Thyroid gland (tissue), 4 donors: ENCODE measurements around the gene INMT. TPM values are rescaled to one million over a fixed set of nuclear protein-coding genes. Genes with fewer than 3 reads are reported as not detected.

Experiments used
- DNase-seq, 2 donors: peaks; one replicate each; pipeline ENCODE4 v3.0.0-alpha.2; 2019
- H3K27ac ChIP-seq, 3 donors: fragments of 200-600 bp; sonication (generic); 1 replicate in 2 of 3; 2 replicates in 1 of 3; pipeline ENCODE4 v1.5.1; 2016 to 2019; ENCODE audit warnings: mild to moderate bottlenecking in 1 of 3, moderate library complexity in 1 of 3
- H3K27me3 ChIP-seq: fragments of 200-600 bp; sonication (generic); one replicate; pipeline ENCODE4 v1.5.1; 2019
- H3K36me3 ChIP-seq, 2 donors: fragments of 200-600 bp; sonication (generic); one replicate each; pipeline ENCODE4 v1.5.1; 2016 to 2019
- H3K4me1 ChIP-seq, 2 donors: fragments of 200-600 bp; sonication (generic); one replicate each; pipeline ENCODE4 v1.5.1; 2017 to 2019
- H3K4me3 ChIP-seq, 3 donors: fragments of 200-600 bp; sonication (generic); replicated peaks in 1 of 3; 1 replicate in 2 of 3; 2 replicates in 1 of 3; pipeline ENCODE4 v1.5.1; 2016; ENCODE audit warnings: mild to moderate bottlenecking in 1 of 3
- H3K9me3 ChIP-seq: fragments of 200-600 bp; sonication (generic); one replicate; pipeline ENCODE4 v1.5.1; 2017
- CTCF ChIP-seq, 6 experiments: fragments of 200-600 bp in 3 of 6; fragments of 450-650 bp in 3 of 6; sonication (generic) in 3 of 6; IDR thresholded peaks; one replicate each; pipeline ENCODE4 v1.5.1; 2016 to 2019; ENCODE audit warnings: antibody characterized with exemption in 6 of 6, mild to moderate bottlenecking in 2 of 6, inconsistent platforms in 1 of 6, moderate library complexity in 1 of 6
- POLR2A ChIP-seq, 2 donors: fragments of 450-650 bp; IDR thresholded peaks; one replicate each; pipeline ENCODE4 v1.6.1; 2017; ENCODE audit warnings: antibody characterized with exemption in 2 of 2, mild to moderate bottlenecking in 2 of 2, moderate library complexity in 1 of 2
- WGBS, 2 donors: methylation state at CpG; one replicate each; pipeline ENCODE4 v1.1.5; 2017; 5-methylcytosine and 5-hydroxymethylcytosine counted together
- intact Hi-C: fragments of 100-400 bp; cut with DNase I; formaldehyde crosslinking; loops from one replicate; pipeline ENCODE4 v1.15.1; 2023
- total RNA-seq, 4 donors: library from RNA; depleted of rRNA; stranded (reverse); fragments of >200 nt; gene quantifications; one replicate each; pipeline ENCODE4 v1.2.3, GENCODE V29; 2016

The INMT gene
- total RNA-seq, 4 donors from 2014 or later = 19.9 to 47.3 (median 30.1) TPM

- 86 to 87% methylated on average over 9 of the region's 9 CpGs for WGBS, 2 donors
- H3K27ac ChIP-seq = no peak overlapping the region
- no peaks in the 10 kb centered on the region for H3K9me3 ChIP-seq
- no peak overlapping the region for H3K4me3 ChIP-seq
- peaks cover 11 to 25% of the 10 kb centered on the region in 2 donors for H3K4me1 ChIP-seq
- H3K27me3 ChIP-seq = no peaks in the 10 kb centered on the region
- no peaks in the 10 kb centered on the region for H3K36me3 ChIP-seq
- TF ChIP-seq POLR2A (IDR thresholded peaks at IDR 0.05) (no peak), CTCF (IDR thresholded peaks at IDR 0.05) (no peak)
- no peak for DNase-seq
- intact Hi-C loops = no loop called here
Measured at GRCh38 chr7:30805081-30805691, 53.3 kb downstream of the INMT start.

GRCh38 chr7:30805931-30806330 is 54.0 kb downstream of the INMT start:
- Histone ChIP-seq H3K27me3 (no peaks in the 10 kb centered on the region), H3K4me1 (peaks cover 9 to 19% of the 10 kb centered on the region in 2 donors), H3K36me3 (no peaks in the 10 kb centered on the region), H3K27ac (no peak overlapping the region), H3K9me3 (no peaks in the 10 kb centered on the region), H3K4me3 (no peak overlapping the region)
- WGBS, 2 donors = 87 to 93% methylated on average over 6 of the region's 6 CpGs
- TF ChIP-seq POLR2A (IDR thresholded peaks at IDR 0.05) = no peak
- no peak for TF ChIP-seq CTCF (IDR thresholded peaks at IDR 0.05)
- DNase-seq = no peak
- intact Hi-C loops = no loop called here

Other genes with a start within 250 kb of the INMT start
- gene GGCT, start 247.3 kb upstream of the INMT start, total RNA-seq = 10 to 100 TPM; 24.1 to 47.0 (median 30.1) TPM
- 10 to 100 TPM; 59.7 to 79.2 (median 72.9) TPM for gene GARS1, start 157.3 kb upstream of the INMT start, total RNA-seq
- under 1 TPM in 2 of 4 donors, not detected in 2; 0.39 to 0.45 TPM for gene CRHR2, start 69.7 kb upstream of the INMT start, total RNA-seq
- 10 to 100 TPM; 17.9 to 33.2 (median 29.7) TPM for gene MINDY4, start 19.3 kb downstream of the INMT start, total RNA-seq
- 100 to 1,000 TPM in 2 of 4 donors, 10 to 100 TPM in 2; 48.7 to 231 (median 134) TPM for gene AQP1, start 159.7 kb downstream of the INMT start, total RNA-seq
- gene GHRHR, start 211.8 kb downstream of the INMT start, total RNA-seq = under 1 TPM in 1 of 4 donors, not detected in 3; 0.54 TPM